K562 (cell line): ENCODE results near the gene SGIP1. TPM values are rescaled to one million over a fixed set of nuclear protein-coding genes. Genes with fewer than 3 reads are reported as not detected.

Experiments used
- ATAC-seq: fragments of 200-7000 bp; cut with Tn5 transposase; 3 replicates; pipeline ENCODE4 v1.9.1; 2020; ENCODE audit warnings: moderate library complexity
- BruUV-seq: library from RNA; stranded (reverse); fragments of 400-500 nt; replicated peaks from 2 replicates; lab custom pipeline; 2021; lab: Mats Ljungman, UMichigan
- CTCF ChIA-PET: fragments of 300-600 bp; formaldehyde crosslinking; extraction: SDS; loops from one replicate; lab custom pipeline; 2021; ENCODE audit warnings: low intra/inter-chr PET ratio; lab: Yijun Ruan, JAX
- POLR2A ChIA-PET: fragments of 300-600, 350-650 bp; sonication (Branson Sonifier 250); formaldehyde crosslinking; extraction: SDS; loops from one replicate; lab custom pipeline; 2021; ENCODE audit warnings: antibody characterized with exemption, inconsistent platforms; lab: Yijun Ruan, JAX
- DNase-seq, 4 experiments: peaks; one replicate each; pipeline versions ENCODE4 v3.0.0 to v3.0.0-alpha.2; 2011 to 2018; ENCODE audit warnings: low spot score in 3 of 4, mixed read lengths in 3 of 4; ENCODE audit errors: extremely low read depth in 1 of 4
- FAIRE-seq: peaks from 2 replicates; lab custom pipeline; 2011; peaks lifted over from hg19 to GRCh38; lab: Jason Lieb, UNC
- H2AFZ ChIP-seq: 2 replicates; pipeline ENCODE4 v1.6.0; 2011; ENCODE audit warnings: low read depth, low read length, control low read depth, inconsistent platforms
- H3K27ac ChIP-seq: fragments of 200-600 bp; 3 replicates; pipeline ENCODE4 v1.8.0; 2011; ENCODE audit warnings: low read depth, mild to moderate bottlenecking, control low read depth, inconsistent platforms, low read length, moderate library complexity, mixed read lengths; ENCODE audit errors: extremely low read depth
- H3K27me3 ChIP-seq, 2 experiments: fragments of 300-600 bp in 1 of 2; 2 replicates in 1 of 2; 3 replicates in 1 of 2; pipeline versions ENCODE4 v1.6.0 to v1.8.0; 2011; ENCODE audit warnings: inconsistent platforms in 2 of 2, low read length in 2 of 2, mild to moderate bottlenecking in 1 of 2, mixed read lengths in 1 of 2, moderate library complexity in 1 of 2; ENCODE audit not compliant: control insufficient read depth in 2 of 2, insufficient read depth in 2 of 2
- H3K36me3 ChIP-seq: fragments of 300-600 bp; 3 replicates; pipeline ENCODE4 v1.8.0; 2011; ENCODE audit warnings: mild to moderate bottlenecking, low read length, inconsistent platforms; ENCODE audit not compliant: control insufficient read depth, insufficient read depth
- H3K4me1 ChIP-seq, 2 experiments: fragments of 200-600 bp in 1 of 2; replicated peaks in 1 of 2; 2 replicates in 1 of 2; 3 replicates in 1 of 2; pipeline versions ENCODE4 v1.5.1 to v1.8.0; 2011; ENCODE audit warnings: inconsistent platforms in 2 of 2, low read length in 2 of 2, mild to moderate bottlenecking in 1 of 2, mixed read lengths in 1 of 2, moderate library complexity in 1 of 2; ENCODE audit not compliant: control insufficient read depth in 2 of 2, insufficient read depth in 2 of 2
- H3K4me2 ChIP-seq: 2 replicates; pipeline ENCODE4 v1.6.1; 2011; ENCODE audit warnings: low read length, control low read depth, inconsistent platforms, mixed read lengths; ENCODE audit not compliant: insufficient read depth
- H3K4me3 ChIP-seq: fragments of 200-600 bp; sonication (generic), shearing (Covaris generic); 2 replicates; pipeline ENCODE4 v1.5.1; 2016; ENCODE audit warnings: control low read depth, inconsistent platforms
- H3K79me2 ChIP-seq: fragments of 200-600 bp; 3 replicates; pipeline ENCODE4 v1.8.0; 2011; ENCODE audit warnings: low read length, inconsistent platforms; ENCODE audit not compliant: control insufficient read depth, insufficient read depth
- H3K9ac ChIP-seq, 2 experiments: 2 replicates each; pipeline versions ENCODE4 v1.6.0 to v1.6.1; 2011; ENCODE audit warnings: low read depth in 2 of 2, low read length in 2 of 2, control low read depth in 1 of 2, inconsistent platforms in 1 of 2, mild to moderate bottlenecking in 1 of 2, mixed read lengths in 1 of 2; ENCODE audit not compliant: insufficient read depth in 1 of 2
- H3K9me1 ChIP-seq: one replicate; pipeline ENCODE4 v1.6.0; 2011; ENCODE audit warnings: inconsistent platforms, mild to moderate bottlenecking, low read length, moderate library complexity; ENCODE audit not compliant: control insufficient read depth, insufficient read depth
- H3K9me3 ChIP-seq: replicated peaks from 2 replicates; pipeline ENCODE4 v1.5.1; 2011; ENCODE audit warnings: low read depth, low read length, inconsistent platforms; ENCODE audit not compliant: control insufficient read depth, insufficient read depth
- H4K20me1 ChIP-seq: replicated peaks from 2 replicates; pipeline ENCODE4 v1.6.1; 2011; ENCODE audit warnings: low read length, inconsistent platforms, mixed read lengths; ENCODE audit not compliant: control insufficient read depth, insufficient read depth
- CSDE1 ChIP-seq, 2 experiments: fragments of 450-650 bp; IDR thresholded peaks; 2 replicates each; pipeline ENCODE4 v1.6.1; 2016; ENCODE audit warnings: mild to moderate bottlenecking in 1 of 2
- E2F3 ChIP-seq: fragments of 250-450 bp; sonication (Bioruptor Pico); IDR thresholded peaks from 2 replicates; pipeline ENCODE4 v1.4.0; 2020; ENCODE audit warnings: mild to moderate bottlenecking
- KLF13 ChIP-seq: fragments of 450-650 bp; IDR thresholded peaks from 2 replicates; pipeline ENCODE4 v1.6.1; 2016; ENCODE audit warnings: missing genetic modification characterization, low read depth, mild to moderate bottlenecking, missing compliant biosample characterization, moderate library complexity, borderline replicate concordance
- NFXL1 ChIP-seq: fragments of 450-650 bp; formaldehyde crosslinking; IDR thresholded peaks from 2 replicates; pipeline ENCODE4 v1.4.0; 2021; ENCODE audit warnings: mild to moderate bottlenecking
- ZNF146 ChIP-seq: IDR thresholded peaks from one replicate; pipeline ENCODE4 v1.6.1; 2018; ENCODE audit warnings: missing compliant biosample characterization; ENCODE audit not compliant: unreplicated experiment
- ZNF41 ChIP-seq: fragments of 250-450 bp; sonication (Bioruptor Pico); conservative IDR thresholded peaks from 2 replicates; pipeline ENCODE4 v1.4.0; 2020; ENCODE audit warnings: mild to moderate bottlenecking
- ZNF780A ChIP-seq: fragments of 250-450 bp; sonication (Bioruptor Pico); IDR thresholded peaks from 2 replicates; pipeline ENCODE4 v1.5.0; 2021; ENCODE audit warnings: mild to moderate bottlenecking
- WGBS: fragments of 100-300 bp; shearing (Covaris generic); methylation state at CpG from one replicate; pipeline ENCODE4 v1.1.6; 2016; ENCODE audit warnings: low coverage, mixed read lengths; ENCODE audit not compliant: insufficient coverage; ENCODE audit errors: missing lambda C conversion rate; 5-methylcytosine and 5-hydroxymethylcytosine counted together
- in situ Hi-C: fragments of 300-500 bp; cut with MboI; formaldehyde crosslinking; loops from 4 replicates; pipeline ENCODE4 v1.15.0; 2018; ENCODE audit warnings: inconsistent platforms, mixed read lengths
- intact Hi-C: fragments of 100-400 bp; cut with micrococcal nuclease; formaldehyde crosslinking; loops from 2 replicates; pipeline ENCODE4 v1.14.2; 2022
- polyA plus RNA-seq, 8 experiments: library from polyadenylated mRNA; depleted of rRNA in 4 of 8; stranded (reverse) in 5 of 8; unstranded in 3 of 8; fragments of >200 nt; fragmentation: Nextera tagmentation in 2 of 8; fragmentation: Illumina TruSeq in 1 of 8; extraction: Ambion mirVana in 2 of 8; extraction: Trizol in 1 of 8; gene quantifications; 2 replicates each; pipeline versions ENCODE4 v1.2.1 to v1.2.3, GENCODE V29; 2011 to 2014; ENCODE audit warnings: inconsistent platforms in 1 of 8, missing spikeins in 1 of 8
- total RNA-seq, 7 experiments: library from RNA; depleted of rRNA in 6 of 7; stranded (reverse); fragments of >200 nt in 6 of 7; fragmentation: Illumina TruSeq in 2 of 7; extraction: Trizol in 2 of 7; gene quantifications; 2 replicates each; pipeline versions ENCODE4 v1.2.1 to v1.2.3, GENCODE V29; 2011 to 2021; ENCODE audit warnings: low replicate concordance in 1 of 7
- TF ChIP-seq, protein P1 (sequence below), 2 experiments: IDR thresholded peaks; 2 replicates each; pipeline ENCODE4 v1.6.1; 2012; ENCODE audit warnings: improper control_type of control experiment in 2 of 2, low read depth in 2 of 2, low read length in 2 of 2, borderline replicate concordance in 1 of 2
- TF ChIP-seq, protein P2 (sequence below): sonication (generic); formaldehyde crosslinking; IDR thresholded peaks from 2 replicates; pipeline ENCODE4 v1.8.0; 2023; ENCODE audit warnings: missing genetic modification reagents, mild to moderate bottlenecking, borderline replicate concordance

Gene SGIP1
- total and polyA plus RNA-seq, 9 of the 15 experiments (the other 6 are each of a cell fraction or from before 2014, with no cell fraction given), result 0.07 to 0.35 TPM; not detected in 7

- H2AFZ ChIP-seq, result no peak overlapping the region
- ATAC-seq (no peak), DNase-seq (no peak), FAIRE-seq (no peak)
- ChIA-PET CTCF (no interaction called here), POLR2A (no interaction called here)
- no peaks in the 10 kb centered on the region for H3K9me1 ChIP-seq
- no peak overlapping the region for H3K4me2 ChIP-seq
- H3K4me1 ChIP-seq, result peaks cover 0 to 1% of the 10 kb centered on the region in 2 experiments; a peak in 3 of 5 replicates
- no peaks in the 10 kb centered on the region for H3K36me3 ChIP-seq
- TF ChIP-seq NFXL1 (CRISPR knock-in tag), result no peak
- TF ChIP-seq ZNF780A (CRISPR knock-in tag), result no peak
- no peak for TF ChIP-seq ZNF41
- TF ChIP-seq, protein P1, sequence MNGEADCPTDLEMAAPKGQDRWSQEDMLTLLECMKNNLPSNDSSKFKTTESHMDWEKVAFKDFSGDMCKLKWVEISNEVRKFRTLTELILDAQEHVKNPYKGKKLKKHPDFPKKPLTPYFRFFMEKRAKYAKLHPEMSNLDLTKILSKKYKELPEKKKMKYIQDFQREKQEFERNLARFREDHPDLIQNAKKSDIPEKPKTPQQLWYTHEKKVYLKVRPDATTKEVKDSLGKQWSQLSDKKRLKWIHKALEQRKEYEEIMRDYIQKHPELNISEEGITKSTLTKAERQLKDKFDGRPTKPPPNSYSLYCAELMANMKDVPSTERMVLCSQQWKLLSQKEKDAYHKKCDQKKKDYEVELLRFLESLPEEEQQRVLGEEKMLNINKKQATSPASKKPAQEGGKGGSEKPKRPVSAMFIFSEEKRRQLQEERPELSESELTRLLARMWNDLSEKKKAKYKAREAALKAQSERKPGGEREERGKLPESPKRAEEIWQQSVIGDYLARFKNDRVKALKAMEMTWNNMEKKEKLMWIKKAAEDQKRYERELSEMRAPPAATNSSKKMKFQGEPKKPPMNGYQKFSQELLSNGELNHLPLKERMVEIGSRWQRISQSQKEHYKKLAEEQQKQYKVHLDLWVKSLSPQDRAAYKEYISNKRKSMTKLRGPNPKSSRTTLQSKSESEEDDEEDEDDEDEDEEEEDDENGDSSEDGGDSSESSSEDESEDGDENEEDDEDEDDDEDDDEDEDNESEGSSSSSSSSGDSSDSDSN (IDR thresholded peaks at IDR 0.05; ENCODE audit: borderline replicate concordance in 1 of 2, low read depth in 2 of 2, low read length in 2 of 2), result no peak
- TF ChIP-seq KLF13 (tag), result no peak
- no peak for TF ChIP-seq CSDE1 (IDR thresholded peaks at IDR 0.05)
- no peak for TF ChIP-seq ZNF146 (CRISPR knock-in tag)
- TF ChIP-seq, protein P2, sequence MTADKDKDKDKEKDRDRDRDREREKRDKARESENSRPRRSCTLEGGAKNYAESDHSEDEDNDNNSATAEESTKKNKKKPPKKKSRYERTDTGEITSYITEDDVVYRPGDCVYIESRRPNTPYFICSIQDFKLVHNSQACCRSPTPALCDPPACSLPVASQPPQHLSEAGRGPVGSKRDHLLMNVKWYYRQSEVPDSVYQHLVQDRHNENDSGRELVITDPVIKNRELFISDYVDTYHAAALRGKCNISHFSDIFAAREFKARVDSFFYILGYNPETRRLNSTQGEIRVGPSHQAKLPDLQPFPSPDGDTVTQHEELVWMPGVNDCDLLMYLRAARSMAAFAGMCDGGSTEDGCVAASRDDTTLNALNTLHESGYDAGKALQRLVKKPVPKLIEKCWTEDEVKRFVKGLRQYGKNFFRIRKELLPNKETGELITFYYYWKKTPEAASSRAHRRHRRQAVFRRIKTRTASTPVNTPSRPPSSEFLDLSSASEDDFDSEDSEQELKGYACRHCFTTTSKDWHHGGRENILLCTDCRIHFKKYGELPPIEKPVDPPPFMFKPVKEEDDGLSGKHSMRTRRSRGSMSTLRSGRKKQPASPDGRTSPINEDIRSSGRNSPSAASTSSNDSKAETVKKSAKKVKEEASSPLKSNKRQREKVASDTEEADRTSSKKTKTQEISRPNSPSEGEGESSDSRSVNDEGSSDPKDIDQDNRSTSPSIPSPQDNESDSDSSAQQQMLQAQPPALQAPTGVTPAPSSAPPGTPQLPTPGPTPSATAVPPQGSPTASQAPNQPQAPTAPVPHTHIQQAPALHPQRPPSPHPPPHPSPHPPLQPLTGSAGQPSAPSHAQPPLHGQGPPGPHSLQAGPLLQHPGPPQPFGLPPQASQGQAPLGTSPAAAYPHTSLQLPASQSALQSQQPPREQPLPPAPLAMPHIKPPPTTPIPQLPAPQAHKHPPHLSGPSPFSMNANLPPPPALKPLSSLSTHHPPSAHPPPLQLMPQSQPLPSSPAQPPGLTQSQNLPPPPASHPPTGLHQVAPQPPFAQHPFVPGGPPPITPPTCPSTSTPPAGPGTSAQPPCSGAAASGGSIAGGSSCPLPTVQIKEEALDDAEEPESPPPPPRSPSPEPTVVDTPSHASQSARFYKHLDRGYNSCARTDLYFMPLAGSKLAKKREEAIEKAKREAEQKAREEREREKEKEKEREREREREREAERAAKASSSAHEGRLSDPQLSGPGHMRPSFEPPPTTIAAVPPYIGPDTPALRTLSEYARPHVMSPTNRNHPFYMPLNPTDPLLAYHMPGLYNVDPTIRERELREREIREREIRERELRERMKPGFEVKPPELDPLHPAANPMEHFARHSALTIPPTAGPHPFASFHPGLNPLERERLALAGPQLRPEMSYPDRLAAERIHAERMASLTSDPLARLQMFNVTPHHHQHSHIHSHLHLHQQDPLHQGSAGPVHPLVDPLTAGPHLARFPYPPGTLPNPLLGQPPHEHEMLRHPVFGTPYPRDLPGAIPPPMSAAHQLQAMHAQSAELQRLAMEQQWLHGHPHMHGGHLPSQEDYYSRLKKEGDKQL (CRISPR knock-in tag), result no peak
- no peak for TF ChIP-seq E2F3 (CRISPR knock-in tag)
- no TSS peak for BruUV-seq
- WGBS, result 0% methylated on average over 2 of the region's 2 CpGs
- in situ Hi-C loops (no loop called here), intact Hi-C loops (no loop called here)
- H3K27me3 ChIP-seq, result peaks cover 1 to 3% of the 10 kb centered on the region in 2 experiments; a peak in 3 of 5 replicates
- H3K4me3 ChIP-seq, result no peak overlapping the region
- no peak overlapping the region for H3K27ac ChIP-seq
- H3K79me2 ChIP-seq, result no peaks in the 10 kb centered on the region
- no peak overlapping the region for H3K9ac ChIP-seq
- H3K9me3 ChIP-seq, result no peaks in the 10 kb centered on the region
- no peaks in the 10 kb centered on the region for H4K20me1 ChIP-seq
Measured at GRCh38 chr1:66527686-66528085, 6.3 kb upstream of the SGIP1 start.
